IPS DF 6.9 (cell line): ENCODE data around the gene NUDCD3.
"Not testable (repeated sequence)": the region's sequence is repeated elsewhere in the genome, so short reads cannot be mapped to it uniquely, and the experiment has no call there.

Experiments used
- DNase-seq: peaks from one replicate; pipeline ENCODE4 v3.0.0-alpha.2; 2013; ENCODE audit warnings: low read depth, low spot score
- H3K27ac ChIP-seq: one replicate; pipeline ENCODE4 v1.5.1; 2013; ENCODE audit warnings: low read length, control low read depth
- H3K27me3 ChIP-seq: 2 replicates; pipeline ENCODE4 v1.6.1; 2013; ENCODE audit warnings: mild to moderate bottlenecking, low read length; ENCODE audit not compliant: control insufficient read depth, insufficient read depth
- H3K36me3 ChIP-seq: 2 replicates; pipeline ENCODE4 v1.6.1; 2013; ENCODE audit warnings: low read length; ENCODE audit not compliant: control insufficient read depth, insufficient read depth
- H3K4me1 ChIP-seq: 2 replicates; pipeline ENCODE4 v1.6.1; 2013; ENCODE audit warnings: low read length; ENCODE audit not compliant: control insufficient read depth, insufficient read depth
- H3K4me3 ChIP-seq: 2 replicates; pipeline ENCODE4 v1.5.1; 2013; ENCODE audit warnings: mild to moderate bottlenecking, low read length
- H3K9me3 ChIP-seq: 2 replicates; pipeline ENCODE4 v1.6.1; 2013; ENCODE audit warnings: low read length, inconsistent platforms; ENCODE audit not compliant: control insufficient read depth, insufficient read depth
- whole genome bisulfite sequencing: extraction: QIAGEN DNeasy Blood & Tissue Kit; methylation state at CpG from one replicate; pipeline ENCODE4 v1.1.7; 2013; ENCODE audit warnings: mixed read lengths, missing lambda C conversion rate; ENCODE audit not compliant: insufficient read length, insufficient coverage; 5-methylcytosine and 5-hydroxymethylcytosine counted together

NUDCD3 gene

GRCh38 chr7:44430054-44430453 is 60.4 kb downstream of the NUDCD3 start:
- Histone ChIP-seq H3K27ac (no peak overlapping the region), H3K27me3 (no peaks in the 10 kb centered on the region), H3K4me1 (no peaks in the 10 kb centered on the region), H3K9me3 (no peaks in the 10 kb centered on the region), H3K36me3 (peaks cover 3% of the 10 kb centered on the region; the same call in 1 of the 2 replicates), H3K4me3 (no peak overlapping the region)
- no CpG with 5 or more reads among the region's 4 CpGs for WGBS
- DNase-seq = no peak

GRCh38 chr7:44424762-44425161 is 65.7 kb downstream of the NUDCD3 start:
- not testable (repeated sequence) for H3K4me3 ChIP-seq, H3K27ac ChIP-seq, H3K36me3 ChIP-seq, H3K4me1 ChIP-seq, H3K27me3 ChIP-seq, DNase-seq, H3K9me3 ChIP-seq
- no CpG with 5 or more reads among the region's 2 CpGs for WGBS

- no peak for DNase-seq
- no peaks in the 10 kb centered on the region for H3K36me3 ChIP-seq
- no peaks in the 10 kb centered on the region for H3K4me1 ChIP-seq
- no peak overlapping the region for H3K27ac ChIP-seq
- H3K9me3 ChIP-seq = no peaks in the 10 kb centered on the region
- WGBS = no CpG with 5 or more reads among the region's 6 CpGs
- no peak overlapping the region for H3K4me3 ChIP-seq
- no peaks in the 10 kb centered on the region for H3K27me3 ChIP-seq
Observed at GRCh38 chr7:44416941-44417340, 73.5 kb downstream of the NUDCD3 start.

DNA sequence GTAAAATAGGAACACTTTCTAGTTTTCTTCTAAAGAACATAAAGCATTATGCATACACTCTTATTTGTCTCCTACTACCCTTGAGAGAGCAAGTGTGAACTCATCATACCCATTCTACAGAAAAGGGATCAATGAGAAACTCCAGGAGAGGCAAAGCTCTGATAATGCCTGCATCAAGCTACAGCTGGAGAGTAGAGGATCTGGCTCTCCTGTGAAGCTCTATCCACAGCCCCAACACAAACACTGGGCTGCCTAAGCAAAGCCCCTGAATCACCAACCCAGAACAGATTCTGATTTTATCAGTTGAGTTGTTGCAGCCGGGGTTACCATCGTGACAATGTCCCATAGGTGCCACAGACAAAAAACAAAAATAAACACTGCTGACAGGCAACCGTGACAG is 74.9 kb downstream of the NUDCD3 start:
- Histone ChIP-seq H3K4me3 (no peak overlapping the region), H3K36me3 (no peaks in the 10 kb centered on the region), H3K4me1 (no peaks in the 10 kb centered on the region), H3K27ac (no peak overlapping the region), H3K27me3 (no peaks in the 10 kb centered on the region), H3K9me3 (no peaks in the 10 kb centered on the region)
- no CpG with 5 or more reads among the region's 3 CpGs for WGBS
- no peak for DNase-seq

DNA sequence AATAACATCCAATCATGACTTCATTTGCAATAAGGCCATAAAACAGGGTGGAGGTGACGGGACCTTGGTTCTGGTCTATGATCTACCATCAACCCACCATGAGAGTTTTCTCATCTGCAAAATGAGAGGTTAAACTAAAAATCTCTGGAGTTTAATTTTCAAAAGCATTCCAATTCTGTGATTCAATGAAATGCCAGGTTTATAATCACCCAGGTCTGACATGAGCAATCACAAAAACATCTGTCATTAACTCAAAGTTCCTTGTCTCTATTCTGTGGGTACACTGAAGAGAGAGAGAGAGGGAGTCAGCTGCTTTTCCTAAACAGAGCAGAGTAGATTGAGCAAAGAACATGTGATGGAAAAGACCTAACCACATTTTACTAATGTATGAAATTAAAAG is 75.4 kb downstream of the NUDCD3 start:
- Histone ChIP-seq H3K9me3 (no peaks in the 10 kb centered on the region), H3K36me3 (no peaks in the 10 kb centered on the region), H3K4me3 (no peak overlapping the region), H3K27me3 (no peaks in the 10 kb centered on the region), H3K27ac (no peak overlapping the region), H3K4me1 (no peaks in the 10 kb centered on the region)
- WGBS = no CpG with 5 or more reads among the region's 1 CpG
- no peak for DNase-seq

DNA sequence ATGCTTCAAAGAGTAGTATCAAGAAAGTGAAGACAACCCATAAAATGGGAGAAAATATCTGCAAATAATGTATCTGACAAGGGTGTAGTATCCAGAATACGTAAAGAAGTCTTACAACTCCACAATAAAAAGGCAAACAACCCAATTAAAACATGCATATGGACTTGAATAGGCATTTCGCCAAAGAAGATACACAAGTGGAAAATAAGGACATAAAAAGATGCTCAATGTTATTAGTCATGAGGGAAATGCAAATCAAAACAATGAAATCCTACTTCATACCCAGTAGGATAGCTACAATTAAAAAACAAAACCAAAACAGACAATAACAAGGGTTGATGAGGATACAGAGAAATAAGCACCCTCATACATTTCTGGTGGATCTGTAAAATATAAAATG is 79.2 kb downstream of the NUDCD3 start:
- Histone ChIP-seq H3K27ac (no peak overlapping the region), H3K36me3 (no peaks in the 10 kb centered on the region), H3K4me3 (no peak overlapping the region), H3K27me3 (no peaks in the 10 kb centered on the region), H3K9me3 (no peaks in the 10 kb centered on the region), H3K4me1 (no peaks in the 10 kb centered on the region)
- no peak for DNase-seq
- no CpG with 5 or more reads among the region's 2 CpGs for WGBS

- Histone ChIP-seq H3K9me3 (no peaks in the 10 kb centered on the region), H3K4me3 (no peak overlapping the region), H3K27ac (no peak overlapping the region), H3K36me3 (no peaks in the 10 kb centered on the region), H3K4me1 (no peaks in the 10 kb centered on the region), H3K27me3 (no peaks in the 10 kb centered on the region)
- peak; percentile 31 for DNase-seq
- no CpG with 5 or more reads among the region's 3 CpGs for WGBS
Observed at GRCh38 chr7:44408596-44408995, 81.9 kb downstream of the NUDCD3 start.

GRCh38 chr7:44403775-44404174 is 86.7 kb downstream of the NUDCD3 start:
- Histone ChIP-seq H3K36me3 (no peaks in the 10 kb centered on the region), H3K9me3 (no peaks in the 10 kb centered on the region), H3K27ac (no peak overlapping the region), H3K4me1 (no peaks in the 10 kb centered on the region), H3K4me3 (no peak overlapping the region), H3K27me3 (no peaks in the 10 kb centered on the region)
- WGBS = no CpG with 5 or more reads among the region's 2 CpGs
- no peak for DNase-seq

DNA sequence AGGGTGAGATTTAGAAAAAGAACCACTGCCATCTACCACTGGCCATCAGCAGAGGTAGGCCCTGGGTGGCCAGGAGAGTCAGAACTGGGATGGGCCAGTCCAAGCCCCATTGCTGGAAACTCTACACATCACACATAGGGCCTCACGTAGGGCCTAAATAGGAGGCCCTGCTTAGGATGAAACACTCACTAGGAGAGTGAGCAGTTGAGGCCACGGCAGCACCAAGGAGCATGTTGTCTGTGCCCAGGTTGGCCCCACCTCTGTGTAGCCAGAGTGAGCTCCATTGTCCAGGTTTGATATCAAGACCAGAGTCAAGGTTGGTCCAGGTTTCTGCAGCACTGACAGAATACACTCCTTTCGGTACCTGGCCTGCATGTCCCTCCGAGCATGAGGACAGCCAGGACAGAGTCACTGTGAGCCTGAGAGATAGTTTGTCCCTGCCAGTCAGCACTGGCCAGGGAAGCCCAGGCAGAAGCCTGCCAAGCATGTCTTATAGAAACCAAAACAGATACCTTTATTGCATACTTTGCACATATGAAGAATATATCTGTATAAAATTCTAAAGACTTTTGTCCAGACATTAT is 87.2 kb downstream of the NUDCD3 start:
- no peaks in the 10 kb centered on the region for H3K27me3 ChIP-seq
- H3K27ac ChIP-seq = no peak overlapping the region
- no peak overlapping the region for H3K4me3 ChIP-seq
- H3K36me3 ChIP-seq = no peaks in the 10 kb centered on the region
- no peaks in the 10 kb centered on the region for H3K4me1 ChIP-seq
- no peaks in the 10 kb centered on the region for H3K9me3 ChIP-seq
- no peak for DNase-seq
- WGBS = no CpG with 5 or more reads among the region's 4 CpGs

DNA sequence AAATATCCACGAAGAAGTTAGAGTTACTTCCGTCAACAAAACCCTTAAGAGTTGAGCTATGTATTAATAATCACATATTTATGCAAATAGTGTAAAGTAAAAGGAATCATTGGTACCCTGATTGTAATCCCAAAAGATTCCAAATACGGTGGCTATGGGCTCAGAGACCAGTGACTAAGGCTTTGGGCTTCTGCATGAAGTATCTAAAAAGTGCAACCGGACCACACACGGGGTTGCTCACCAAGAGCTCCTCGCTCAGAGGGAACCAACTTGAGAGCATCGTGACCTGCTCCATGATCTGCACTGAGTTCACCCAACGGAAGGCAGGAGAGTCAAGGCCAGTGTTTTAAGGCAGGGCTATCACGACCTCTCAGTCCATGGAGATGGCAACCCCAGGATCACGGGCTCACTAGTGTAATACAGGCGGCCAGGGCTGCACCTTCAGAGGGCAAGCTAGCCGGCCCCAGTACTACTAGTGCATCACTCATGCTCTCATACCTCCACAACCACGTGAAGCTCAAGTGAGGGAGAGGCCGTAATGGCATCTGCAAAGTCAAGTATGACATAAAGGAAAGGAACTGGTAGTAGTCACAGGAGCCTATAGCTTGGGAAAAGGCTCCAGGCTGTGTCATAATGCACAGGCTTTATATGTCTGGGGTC is 87.9 kb downstream of the NUDCD3 start:
- no CpG with 5 or more reads among the region's 14 CpGs for WGBS

DNA sequence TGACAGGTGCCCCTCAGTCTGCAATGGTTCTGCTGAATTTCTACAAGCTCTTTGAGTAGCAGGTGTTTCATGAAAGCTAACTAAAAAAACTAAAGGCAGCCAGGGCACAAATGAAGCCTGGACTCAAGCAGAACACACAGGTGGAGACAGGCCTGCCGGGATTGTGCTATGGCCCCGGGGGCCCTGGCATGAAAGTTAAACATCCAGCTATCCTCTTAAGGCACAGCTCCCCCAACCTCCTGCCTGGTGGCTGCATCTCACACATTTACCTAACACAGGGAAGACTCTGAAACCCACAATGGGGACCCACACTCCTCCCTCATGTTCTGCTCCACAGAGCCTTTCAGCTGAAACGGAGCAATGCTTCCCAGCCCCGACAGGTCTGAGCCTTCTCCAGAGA is 88.8 kb downstream of the NUDCD3 start:
- no peak for DNase-seq
- H3K4me3 ChIP-seq = no peak overlapping the region
- H3K4me1 ChIP-seq = no peaks in the 10 kb centered on the region
- no peaks in the 10 kb centered on the region for H3K27me3 ChIP-seq
- H3K27ac ChIP-seq = no peak overlapping the region
- no peaks in the 10 kb centered on the region for H3K36me3 ChIP-seq
- H3K9me3 ChIP-seq = no peaks in the 10 kb centered on the region
- WGBS = no CpG with 5 or more reads among the region's 4 CpGs

More for the DNA sequence above, 87.9 kb downstream of the NUDCD3 start:
- no peak for DNase-seq
- Histone ChIP-seq H3K36me3 (no peaks in the 10 kb centered on the region), H3K27me3 (no peaks in the 10 kb centered on the region), H3K4me1 (no peaks in the 10 kb centered on the region), H3K27ac (no peak overlapping the region), H3K9me3 (no peaks in the 10 kb centered on the region), H3K4me3 (no peak overlapping the region)
